H1 (cell line): ENCODE measurements around the gene SLC16A5.

Source experiments
- ATF2 ChIP-seq: IDR thresholded peaks from 2 replicates; pipeline ENCODE4 v1.6.1; 2012; ENCODE audit warnings: low read length, inconsistent platforms
- BCL11A ChIP-seq, 2 experiments: IDR thresholded peaks; one replicate each; pipeline ENCODE4 v1.6.1; 2011; ENCODE audit warnings: low read depth in 2 of 2, low read length in 2 of 2, mild to moderate bottlenecking in 2 of 2
- CTCF ChIP-seq, 3 experiments: IDR thresholded peaks; 1 replicate in 2 of 3; 2 replicates in 1 of 3; pipeline versions ENCODE4 v1.5.1 to v1.6.1; 2011; ENCODE audit warnings: low read length in 3 of 3, mild to moderate bottlenecking in 3 of 3, inconsistent platforms in 2 of 3, low read depth in 1 of 3, moderate library complexity in 1 of 3; ENCODE audit not compliant: insufficient read depth in 1 of 3; ENCODE audit errors: control extremely low read depth in 1 of 3
- EP300 ChIP-seq, 2 experiments: IDR thresholded peaks; 1 replicate in 1 of 2; 2 replicates in 1 of 2; pipeline ENCODE4 v1.6.1; 2011 to 2012; ENCODE audit warnings: low read depth in 2 of 2, low read length in 2 of 2, mild to moderate bottlenecking in 2 of 2, borderline replicate concordance in 1 of 2, inconsistent platforms in 1 of 2, moderate library complexity in 1 of 2
- EZH2 ChIP-seq: fragments of 200-600 bp; sonication (generic); IDR thresholded peaks from 2 replicates; pipeline ENCODE4 v1.7.1; 2012; ENCODE audit warnings: low read depth, mild to moderate bottlenecking, moderate library complexity, low read length, inconsistent platforms; ENCODE audit not compliant: severe bottlenecking
- GABPA ChIP-seq: IDR thresholded peaks from 2 replicates; pipeline ENCODE4 v1.6.1; 2011; ENCODE audit warnings: mild to moderate bottlenecking, low read length, moderate library complexity, borderline replicate concordance; ENCODE audit not compliant: insufficient read depth
- KDM5A ChIP-seq: fragments of 200-600 bp; IDR thresholded peaks from 2 replicates; pipeline ENCODE4 v1.7.1; 2012; ENCODE audit warnings: mild to moderate bottlenecking, low read length, inconsistent platforms, mixed read lengths
- NANOG ChIP-seq: IDR thresholded peaks from 2 replicates; pipeline ENCODE4 v1.6.1; 2011; ENCODE audit warnings: low read length, low read depth, mild to moderate bottlenecking, inconsistent platforms; ENCODE audit not compliant: insufficient read depth, poor library complexity, severe bottlenecking
- POLR2A ChIP-seq, 2 experiments: IDR thresholded peaks; 1 replicate in 1 of 2; 2 replicates in 1 of 2; pipeline ENCODE4 v1.6.1; 2011; ENCODE audit warnings: low read depth in 2 of 2, low read length in 2 of 2, mild to moderate bottlenecking in 2 of 2; ENCODE audit errors: control extremely low read depth in 1 of 2
- POLR2AphosphoS5 ChIP-seq: IDR thresholded peaks from 2 replicates; pipeline ENCODE4 v1.6.1; 2011; ENCODE audit warnings: low read depth, low read length
- RFX5 ChIP-seq: IDR thresholded peaks from 2 replicates; pipeline ENCODE4 v1.6.1; 2011; ENCODE audit warnings: low read depth, low read length, improper control_type of control experiment, borderline replicate concordance
- SIN3A ChIP-seq, 2 experiments: IDR thresholded peaks in 1 of 2; conservative IDR thresholded peaks in 1 of 2; 2 replicates each; pipeline ENCODE4 v1.6.1; 2011 to 2012; ENCODE audit warnings: low read length in 2 of 2, improper control_type of control experiment in 1 of 2, low read depth in 1 of 2, mild to moderate bottlenecking in 1 of 2
- SUZ12 ChIP-seq: fragments of 200-600 bp; sonication (generic); IDR thresholded peaks from 2 replicates; pipeline ENCODE4 v1.6.1; 2012; ENCODE audit warnings: mild to moderate bottlenecking, inconsistent platforms, low read length, moderate library complexity, mixed read lengths
- ZNF274 ChIP-seq: IDR thresholded peaks from 2 replicates; pipeline ENCODE4 v1.7.0; 2012; ENCODE audit warnings: low read length, borderline replicate concordance; ENCODE audit errors: extremely low read depth

DNA sequence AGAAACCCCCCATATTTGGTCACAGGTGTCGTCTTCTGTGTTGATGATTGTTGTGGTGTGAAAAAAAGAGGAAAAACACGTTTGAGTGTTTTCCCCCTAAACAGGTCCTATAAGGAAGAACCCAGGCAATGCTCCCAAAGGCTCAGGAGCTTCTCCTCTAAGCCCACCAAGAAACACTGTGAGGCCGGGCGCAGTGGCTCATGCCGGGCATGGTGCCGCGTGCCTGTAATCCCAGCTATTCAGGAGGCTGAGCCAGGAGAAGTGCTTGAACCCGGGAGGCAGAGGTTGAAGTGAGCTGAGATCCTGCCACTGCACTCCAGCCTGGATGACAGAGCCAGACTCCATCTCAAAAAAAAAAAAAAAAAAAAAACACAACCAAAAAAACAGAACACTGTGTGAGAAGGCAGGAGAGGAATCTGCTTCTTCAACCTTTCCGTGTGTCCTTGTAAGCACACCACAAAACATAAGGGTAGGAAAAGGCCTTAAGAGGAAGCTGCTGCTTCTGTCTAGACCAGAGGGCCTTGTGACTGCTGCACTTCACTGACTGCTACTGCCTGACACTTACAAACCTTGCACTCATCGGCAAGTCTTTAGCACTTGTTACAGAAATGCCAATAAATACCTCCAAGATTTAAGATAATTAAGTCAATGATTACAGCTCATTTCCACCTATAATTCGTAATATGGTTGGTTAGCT is 57.2 kb downstream of the SLC16A5 start:
- TF ChIP-seq POLR2A (IDR thresholded peaks at IDR 0.05; ENCODE audit: control extremely low read depth in 1 of 2, low read depth in 2 of 2, low read length in 2 of 2): no peak
- no peak for TF ChIP-seq ZNF274
- TF ChIP-seq POLR2AphosphoS5: 0 out of 2 replicates have a peak, but pooled peaks have one; percentile 19
- no peak for TF ChIP-seq CTCF (IDR thresholded peaks at IDR 0.05; ENCODE audit: control extremely low read depth in 1 of 3, insufficient read depth in 1 of 3, low read depth in 1 of 3, low read length in 3 of 3)
- no peak for TF ChIP-seq SUZ12
- no peak for TF ChIP-seq BCL11A (IDR thresholded peaks at IDR 0.05; ENCODE audit: low read depth in 2 of 2, low read length in 2 of 2)
- no peak for TF ChIP-seq ATF2
- TF ChIP-seq NANOG: no peak
- TF ChIP-seq EP300 (IDR thresholded peaks at IDR 0.05; ENCODE audit: borderline replicate concordance in 1 of 2, low read depth in 2 of 2, low read length in 2 of 2): no peak
- no peak for TF ChIP-seq KDM5A
- no peak for TF ChIP-seq SIN3A (conservative IDR thresholded peaks at IDR 0.05 in 1 of 2, IDR thresholded peaks at IDR 0.05 in 1 of 2; ENCODE audit: low read depth in 1 of 2, low read length in 2 of 2)
- TF ChIP-seq GABPA: no peak
- TF ChIP-seq RFX5: no peak
- TF ChIP-seq EZH2: no peak
